GM21515 (cell line): ENCODE measurements around the gene ZNF135.

Experiments used
- ATAC-seq: cut with Tn5 transposase; IDR thresholded peaks from one replicate; pipeline ENCODE4 v1.9.1; 2021; ENCODE audit not compliant: unreplicated experiment

ZNF135 gene

GRCh38 chr19:58059003-58059670 is at the start of gene ZNF135:
Gene ZNF135 (plus strand): TSS chr19:58059282. CDS start chr19:58060003, 721 bp downstream.
- no peak for ATAC-seq

GRCh38 chr19:58009301-58009665 is 49.8 kb upstream of the ZNF135 start:
- ATAC-seq = no peak

GRCh38 chr19:58009666-58010301 is 49.3 kb upstream of the ZNF135 start:
- no peak for ATAC-seq

GRCh38 chr19:58010507-58010906 is 48.6 kb upstream of the ZNF135 start:
- ATAC-seq = no peak

- ATAC-seq = no peak
Observed at GRCh38 chr19:58014141-58014540, 44.9 kb upstream of the ZNF135 start.

GRCh38 chr19:58020129-58020528 is 39.0 kb upstream of the ZNF135 start:
- ATAC-seq = no peak

GRCh38 chr19:58021541-58022282 is 37.4 kb upstream of the ZNF135 start:
- no peak for ATAC-seq

GRCh38 chr19:58022283-58022660 is 36.8 kb upstream of the ZNF135 start:
- ATAC-seq = no peak

GRCh38 chr19:58024661-58025060 is 34.4 kb upstream of the ZNF135 start:
- no peak for ATAC-seq

- ATAC-seq = no peak
Observed at GRCh38 chr19:58033741-58034476, 25.2 kb upstream of the ZNF135 start, which contains the start of gene ZSCAN1. Gene ZSCAN1 (plus strand): TSS chr19:58034025. CDS start chr19:58037837, 3,812 bp downstream.

- ATAC-seq = no peak
Observed at GRCh38 chr19:58034477-58034793, 24.6 kb upstream of the ZNF135 start.

- no peak for ATAC-seq
Observed at GRCh38 chr19:58035863-58036262, 23.2 kb upstream of the ZNF135 start.

- no peak for ATAC-seq
Observed at GRCh38 chr19:58037927-58038687, 21.0 kb upstream of the ZNF135 start.

- ATAC-seq = no peak
Observed at GRCh38 chr19:58038688-58039204, 20.3 kb upstream of the ZNF135 start.

- no peak for ATAC-seq
Observed at GRCh38 chr19:58040751-58041525, 18.1 kb upstream of the ZNF135 start.

- no peak for ATAC-seq
Observed at GRCh38 chr19:58042495-58043340, 16.4 kb upstream of the ZNF135 start.

GRCh38 chr19:58044391-58044790 is 14.7 kb upstream of the ZNF135 start:
- no peak for ATAC-seq

- ATAC-seq = no peak
Observed at GRCh38 chr19:58044886-58045285, 14.2 kb upstream of the ZNF135 start.
